C4-2B (cell line): ENCODE measurements around the gene PHACTR4.

Experiments used
- ZFX ChIP-seq: fragments of 450-650 bp; IDR thresholded peaks from 2 replicates; pipeline ENCODE4 v1.6.1; 2017
- TF ChIP-seq, protein P1 (sequence below): fragments of 450-650 bp; conservative IDR thresholded peaks from 2 replicates; pipeline ENCODE4 v1.5.1; 2017; ENCODE audit warnings: mild to moderate bottlenecking

GRCh38 chr1:28409090-28409489, 39.5 kb downstream of the PHACTR4 start:
- TF ChIP-seq, protein P1, sequence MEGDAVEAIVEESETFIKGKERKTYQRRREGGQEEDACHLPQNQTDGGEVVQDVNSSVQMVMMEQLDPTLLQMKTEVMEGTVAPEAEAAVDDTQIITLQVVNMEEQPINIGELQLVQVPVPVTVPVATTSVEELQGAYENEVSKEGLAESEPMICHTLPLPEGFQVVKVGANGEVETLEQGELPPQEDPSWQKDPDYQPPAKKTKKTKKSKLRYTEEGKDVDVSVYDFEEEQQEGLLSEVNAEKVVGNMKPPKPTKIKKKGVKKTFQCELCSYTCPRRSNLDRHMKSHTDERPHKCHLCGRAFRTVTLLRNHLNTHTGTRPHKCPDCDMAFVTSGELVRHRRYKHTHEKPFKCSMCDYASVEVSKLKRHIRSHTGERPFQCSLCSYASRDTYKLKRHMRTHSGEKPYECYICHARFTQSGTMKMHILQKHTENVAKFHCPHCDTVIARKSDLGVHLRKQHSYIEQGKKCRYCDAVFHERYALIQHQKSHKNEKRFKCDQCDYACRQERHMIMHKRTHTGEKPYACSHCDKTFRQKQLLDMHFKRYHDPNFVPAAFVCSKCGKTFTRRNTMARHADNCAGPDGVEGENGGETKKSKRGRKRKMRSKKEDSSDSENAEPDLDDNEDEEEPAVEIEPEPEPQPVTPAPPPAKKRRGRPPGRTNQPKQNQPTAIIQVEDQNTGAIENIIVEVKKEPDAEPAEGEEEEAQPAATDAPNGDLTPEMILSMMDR: no peak
- no peak for TF ChIP-seq ZFX
